Measurements from ENCODE around the gene LIPK.

Gene LIPK

DNA sequence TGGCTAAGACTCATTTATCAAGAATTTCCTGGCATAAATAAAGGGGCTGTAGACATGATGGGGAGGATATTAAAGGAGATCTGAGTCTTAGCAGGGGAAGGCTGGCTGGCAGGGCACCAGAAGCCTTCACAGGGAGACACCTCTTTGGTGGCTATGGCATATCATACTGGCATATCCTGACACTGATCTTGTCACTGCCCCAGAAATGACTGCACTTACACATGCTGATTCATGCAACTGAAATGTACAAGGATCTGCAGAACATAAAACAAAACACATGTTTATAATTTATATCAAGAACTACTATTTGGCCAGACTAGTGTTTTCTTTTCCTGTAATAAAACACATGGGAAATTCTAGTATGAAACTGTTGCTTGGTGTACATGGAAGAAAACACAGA, 48.2 kb downstream of the LIPK start:
- TF ChIP-seq FOXM1 (IDR thresholded peaks at IDR 0.05; ENCODE audit: borderline replicate concordance, low read depth) (no peak), TEAD4 (IDR thresholded peaks at IDR 0.05) (no peak), CEBPB (IDR thresholded peaks at IDR 0.05) (no peak), TCF12 (IDR thresholded peaks at IDR 0.05; ENCODE audit: low read depth) (no peak), EGR1 (IDR thresholded peaks at IDR 0.05) (no peak), CREB1 (IDR thresholded peaks at IDR 0.05; ENCODE audit: low read depth) (no peak), EP300 (IDR thresholded peaks at IDR 0.05; ENCODE audit: borderline replicate concordance) (no peak), TAF1 (IDR thresholded peaks at IDR 0.05; ENCODE audit: low read depth) (no peak), RAD21 (IDR thresholded peaks at IDR 0.05; ENCODE audit: low read depth) (no peak)
- TF ChIP-seq, protein P1, sequence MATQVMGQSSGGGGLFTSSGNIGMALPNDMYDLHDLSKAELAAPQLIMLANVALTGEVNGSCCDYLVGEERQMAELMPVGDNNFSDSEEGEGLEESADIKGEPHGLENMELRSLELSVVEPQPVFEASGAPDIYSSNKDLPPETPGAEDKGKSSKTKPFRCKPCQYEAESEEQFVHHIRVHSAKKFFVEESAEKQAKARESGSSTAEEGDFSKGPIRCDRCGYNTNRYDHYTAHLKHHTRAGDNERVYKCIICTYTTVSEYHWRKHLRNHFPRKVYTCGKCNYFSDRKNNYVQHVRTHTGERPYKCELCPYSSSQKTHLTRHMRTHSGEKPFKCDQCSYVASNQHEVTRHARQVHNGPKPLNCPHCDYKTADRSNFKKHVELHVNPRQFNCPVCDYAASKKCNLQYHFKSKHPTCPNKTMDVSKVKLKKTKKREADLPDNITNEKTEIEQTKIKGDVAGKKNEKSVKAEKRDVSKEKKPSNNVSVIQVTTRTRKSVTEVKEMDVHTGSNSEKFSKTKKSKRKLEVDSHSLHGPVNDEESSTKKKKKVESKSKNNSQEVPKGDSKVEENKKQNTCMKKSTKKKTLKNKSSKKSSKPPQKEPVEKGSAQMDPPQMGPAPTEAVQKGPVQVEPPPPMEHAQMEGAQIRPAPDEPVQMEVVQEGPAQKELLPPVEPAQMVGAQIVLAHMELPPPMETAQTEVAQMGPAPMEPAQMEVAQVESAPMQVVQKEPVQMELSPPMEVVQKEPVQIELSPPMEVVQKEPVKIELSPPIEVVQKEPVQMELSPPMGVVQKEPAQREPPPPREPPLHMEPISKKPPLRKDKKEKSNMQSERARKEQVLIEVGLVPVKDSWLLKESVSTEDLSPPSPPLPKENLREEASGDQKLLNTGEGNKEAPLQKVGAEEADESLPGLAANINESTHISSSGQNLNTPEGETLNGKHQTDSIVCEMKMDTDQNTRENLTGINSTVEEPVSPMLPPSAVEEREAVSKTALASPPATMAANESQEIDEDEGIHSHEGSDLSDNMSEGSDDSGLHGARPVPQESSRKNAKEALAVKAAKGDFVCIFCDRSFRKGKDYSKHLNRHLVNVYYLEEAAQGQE (IDR thresholded peaks at IDR 0.05; ENCODE audit: low read depth), result no peak
- TF ChIP-seq, protein P2, sequence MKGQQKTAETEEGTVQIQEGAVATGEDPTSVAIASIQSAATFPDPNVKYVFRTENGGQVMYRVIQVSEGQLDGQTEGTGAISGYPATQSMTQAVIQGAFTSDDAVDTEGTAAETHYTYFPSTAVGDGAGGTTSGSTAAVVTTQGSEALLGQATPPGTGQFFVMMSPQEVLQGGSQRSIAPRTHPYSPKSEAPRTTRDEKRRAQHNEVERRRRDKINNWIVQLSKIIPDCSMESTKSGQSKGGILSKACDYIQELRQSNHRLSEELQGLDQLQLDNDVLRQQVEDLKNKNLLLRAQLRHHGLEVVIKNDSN (IDR thresholded peaks at IDR 0.05), result no peak
- TF ChIP-seq, protein P3, sequence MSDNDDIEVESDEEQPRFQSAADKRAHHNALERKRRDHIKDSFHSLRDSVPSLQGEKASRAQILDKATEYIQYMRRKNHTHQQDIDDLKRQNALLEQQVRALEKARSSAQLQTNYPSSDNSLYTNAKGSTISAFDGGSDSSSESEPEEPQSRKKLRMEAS (IDR thresholded peaks at IDR 0.05), result no peak

DNA sequence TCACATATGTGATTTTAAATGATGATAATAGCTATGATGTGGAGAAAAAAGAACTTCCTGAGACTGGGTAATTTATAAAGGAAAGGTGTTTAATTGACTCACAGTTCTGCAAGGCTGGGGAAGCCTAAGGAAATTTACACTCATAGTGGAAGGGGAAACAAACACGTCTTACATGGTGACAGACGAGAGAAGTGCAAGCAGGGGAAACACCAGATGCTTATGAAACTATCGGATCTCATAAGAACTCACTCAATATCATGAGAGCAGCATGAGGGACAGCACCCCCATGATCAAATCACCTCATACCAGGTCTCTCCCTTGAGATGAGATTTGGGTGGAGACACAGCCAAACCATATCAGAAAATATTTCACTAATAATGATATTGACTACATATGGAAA, 49.7 kb downstream of the LIPK start:
- TF ChIP-seq TEAD4 (IDR thresholded peaks at IDR 0.05) (no peak), CEBPB (IDR thresholded peaks at IDR 0.05) (no peak), RAD21 (IDR thresholded peaks at IDR 0.05; ENCODE audit: low read depth) (no peak), TAF1 (IDR thresholded peaks at IDR 0.05; ENCODE audit: low read depth) (no peak), EP300 (IDR thresholded peaks at IDR 0.05; ENCODE audit: borderline replicate concordance) (no peak), CREB1 (IDR thresholded peaks at IDR 0.05; ENCODE audit: low read depth) (no peak), EGR1 (IDR thresholded peaks at IDR 0.05) (no peak), TCF12 (IDR thresholded peaks at IDR 0.05; ENCODE audit: low read depth) (no peak), FOXM1 (IDR thresholded peaks at IDR 0.05; ENCODE audit: borderline replicate concordance, low read depth) (no peak), NFIC (IDR thresholded peaks at IDR 0.05) (no peak), ZBTB7A (IDR thresholded peaks at IDR 0.05; ENCODE audit: low read depth) (no peak)
- TF ChIP-seq, protein P1 (IDR thresholded peaks at IDR 0.05; ENCODE audit: low read depth), result no peak
- TF ChIP-seq, protein P3 (IDR thresholded peaks at IDR 0.05), result no peak
- TF ChIP-seq, protein P2 (IDR thresholded peaks at IDR 0.05), result no peak

DNA sequence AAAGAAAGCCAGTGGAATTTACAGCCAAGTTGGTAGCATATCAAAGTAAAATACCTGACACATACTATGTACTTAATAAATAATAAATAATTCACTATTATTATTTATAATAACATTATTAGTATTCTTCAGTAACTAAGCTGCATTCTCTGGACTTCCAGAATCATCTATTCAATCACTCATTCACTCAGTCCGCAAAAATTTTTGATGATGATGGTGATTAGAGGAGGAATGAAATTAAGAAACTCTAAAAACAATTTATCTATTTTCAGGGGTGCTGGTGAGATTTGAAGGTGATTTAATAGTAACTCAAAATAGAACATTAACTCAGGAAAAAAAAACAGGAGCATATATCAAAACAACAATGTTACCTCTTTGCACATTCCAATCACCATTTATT, 50.6 kb downstream of the LIPK start:
- TF ChIP-seq CREB1 (IDR thresholded peaks at IDR 0.05; ENCODE audit: low read depth) (no peak), TCF12 (IDR thresholded peaks at IDR 0.05; ENCODE audit: low read depth) (no peak)
- TF ChIP-seq, protein P1 (IDR thresholded peaks at IDR 0.05; ENCODE audit: low read depth), result no peak

DNA sequence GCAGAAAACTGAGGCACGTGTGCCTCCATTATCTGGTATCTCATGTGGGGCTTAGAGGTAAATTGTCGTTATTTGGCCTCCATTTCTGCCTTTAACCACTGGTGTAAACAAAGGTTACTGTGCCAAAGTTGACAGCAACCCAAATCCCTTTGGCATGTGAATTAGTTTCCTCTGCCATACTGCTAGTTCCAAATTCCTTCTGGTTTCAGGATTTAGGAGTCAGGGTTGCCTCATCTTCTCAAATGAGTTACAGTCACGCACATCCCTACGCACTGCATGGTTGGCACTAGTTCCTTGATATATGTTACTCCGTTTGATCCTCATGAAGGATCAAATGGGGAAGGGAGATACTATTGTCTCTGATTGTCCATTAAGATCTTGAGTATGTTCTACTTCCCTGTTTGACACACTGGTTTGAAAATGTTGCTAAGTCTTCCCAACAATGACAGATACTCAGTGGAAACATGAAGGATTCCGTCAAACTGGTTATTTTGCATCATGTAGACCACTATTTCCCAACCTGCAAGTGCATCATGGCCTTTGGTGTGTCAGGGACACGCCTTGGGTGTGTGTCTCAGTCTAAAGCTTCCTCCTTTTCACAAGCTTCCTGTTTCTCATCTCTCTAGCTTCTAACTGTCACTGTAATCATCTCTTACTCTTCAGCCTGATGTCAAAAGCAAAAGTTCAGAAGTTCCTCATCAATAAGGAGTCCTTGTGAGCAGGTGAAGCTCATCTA, 53.5 kb downstream of the LIPK start, which contains the start of gene LIPN:
Gene LIPN, plus strand, starts transcription at position 655 of the 736 bp plus-strand sequence. CDS start 1,386 bp downstream, outside the sequence.
- TF ChIP-seq YY1 (IDR thresholded peaks at IDR 0.05; ENCODE audit: low read depth) (no peak), NFIC (IDR thresholded peaks at IDR 0.05) (no peak), TAF1 (IDR thresholded peaks at IDR 0.05; ENCODE audit: low read depth) (no peak)
- TF ChIP-seq, protein P3 (IDR thresholded peaks at IDR 0.05), result no peak
